RWPE1 (cell line): ENCODE data around the gene GABRB1.

Experiments used
- CTCF ChIA-PET: fragments of 350-600 bp; sonication (Branson Sonifier 250); formaldehyde crosslinking; extraction: SDS; loops from one replicate; lab custom pipeline; 2021; lab: Yijun Ruan, JAX
- POLR2A ChIA-PET: fragments of 400-600 bp; formaldehyde crosslinking; extraction: SDS; loops from one replicate; lab custom pipeline; 2020; ENCODE audit warnings: antibody characterized with exemption; ENCODE audit not compliant: low non-redundant PET; lab: Yijun Ruan, JAX
- DNase-seq: peaks from one replicate; pipeline ENCODE4 v3.0.0; 2012; ENCODE audit warnings: low spot score
- H3K27ac ChIP-seq: fragments of 450-650 bp; 2 replicates; pipeline ENCODE4 v1.5.1; 2017
- TF ChIP-seq, protein P1 (sequence below): fragments of 450-650 bp; conservative IDR thresholded peaks from 2 replicates; pipeline ENCODE4 v1.5.1; 2017; ENCODE audit warnings: low read depth, mild to moderate bottlenecking

GABRB1 gene

DNA sequence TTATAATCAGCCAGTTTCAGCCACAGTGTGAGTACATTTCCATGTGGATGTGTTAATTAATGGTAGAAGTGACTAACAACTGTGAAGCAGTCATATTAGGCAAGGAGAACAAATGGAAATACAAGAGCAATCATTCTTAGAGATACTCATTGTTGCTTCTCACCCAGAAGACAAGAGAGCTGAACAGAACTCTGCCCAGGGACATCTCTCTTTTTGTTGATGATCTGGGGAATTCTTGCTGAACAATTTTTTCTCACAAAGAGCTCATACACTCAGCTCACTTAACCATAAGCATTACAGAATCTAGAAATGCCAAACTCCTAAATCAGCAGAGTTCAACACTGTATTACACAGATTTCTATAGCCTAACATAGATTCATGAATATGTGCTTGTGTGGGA lies 282.0 kb downstream of the GABRB1 start:
- TF ChIP-seq, protein P1, sequence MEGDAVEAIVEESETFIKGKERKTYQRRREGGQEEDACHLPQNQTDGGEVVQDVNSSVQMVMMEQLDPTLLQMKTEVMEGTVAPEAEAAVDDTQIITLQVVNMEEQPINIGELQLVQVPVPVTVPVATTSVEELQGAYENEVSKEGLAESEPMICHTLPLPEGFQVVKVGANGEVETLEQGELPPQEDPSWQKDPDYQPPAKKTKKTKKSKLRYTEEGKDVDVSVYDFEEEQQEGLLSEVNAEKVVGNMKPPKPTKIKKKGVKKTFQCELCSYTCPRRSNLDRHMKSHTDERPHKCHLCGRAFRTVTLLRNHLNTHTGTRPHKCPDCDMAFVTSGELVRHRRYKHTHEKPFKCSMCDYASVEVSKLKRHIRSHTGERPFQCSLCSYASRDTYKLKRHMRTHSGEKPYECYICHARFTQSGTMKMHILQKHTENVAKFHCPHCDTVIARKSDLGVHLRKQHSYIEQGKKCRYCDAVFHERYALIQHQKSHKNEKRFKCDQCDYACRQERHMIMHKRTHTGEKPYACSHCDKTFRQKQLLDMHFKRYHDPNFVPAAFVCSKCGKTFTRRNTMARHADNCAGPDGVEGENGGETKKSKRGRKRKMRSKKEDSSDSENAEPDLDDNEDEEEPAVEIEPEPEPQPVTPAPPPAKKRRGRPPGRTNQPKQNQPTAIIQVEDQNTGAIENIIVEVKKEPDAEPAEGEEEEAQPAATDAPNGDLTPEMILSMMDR = no peak
- no peak for DNase-seq
- no peak overlapping the region for H3K27ac ChIP-seq
- POLR2A ChIA-PET = no interaction called here
- CTCF ChIA-PET = interaction anchor here (0.6 to 0.7 kb wide), 2 partner anchors 102 to 447 kb away, joined by 3 read pairs; no protein-coding TSS in a partner anchor

DNA sequence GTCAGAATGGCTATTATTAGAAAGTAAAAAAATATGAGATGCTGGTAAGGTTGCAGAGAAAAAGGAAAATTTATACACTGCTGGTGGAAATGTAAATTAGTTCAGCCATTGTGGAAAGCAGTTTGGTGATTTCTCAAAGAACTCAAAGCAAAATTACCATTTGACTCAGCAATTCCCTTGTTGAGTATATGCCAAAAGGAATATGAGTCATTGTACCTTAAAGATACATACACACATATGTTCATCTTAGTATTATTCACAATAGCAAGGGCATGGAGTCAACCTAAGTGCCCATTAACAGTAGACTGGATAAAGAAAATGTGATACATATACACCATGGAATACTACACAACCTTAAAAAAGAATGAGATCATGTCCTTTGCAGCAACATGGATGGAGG lies 284.0 kb downstream of the GABRB1 start:
- H3K27ac ChIP-seq = no peak overlapping the region
- ChIA-PET CTCF (no interaction called here), POLR2A (no interaction called here)
- DNase-seq = peak; percentile 5
- TF ChIP-seq, protein P1 = no peak

DNA sequence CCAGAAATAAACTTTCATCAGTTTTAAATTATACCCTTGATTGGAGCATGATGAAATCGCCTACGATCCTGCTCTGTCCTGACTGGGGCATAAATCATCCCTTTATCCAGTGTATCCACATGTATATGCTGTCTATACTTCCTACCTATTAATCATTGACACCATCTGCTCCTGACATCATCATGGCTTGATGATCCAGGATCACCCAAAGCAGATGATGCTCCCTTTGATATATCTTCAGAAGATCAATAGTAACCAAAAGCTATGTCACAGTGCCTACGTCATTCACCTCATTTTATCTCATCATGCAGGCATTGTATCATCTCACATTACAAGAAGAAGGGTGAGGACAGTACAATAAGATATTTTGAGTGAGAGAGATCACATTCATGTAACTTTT lies 294.7 kb downstream of the GABRB1 start:
- TF ChIP-seq, protein P1 = no peak
- no peak for DNase-seq
- no peak overlapping the region for H3K27ac ChIP-seq
- ChIA-PET CTCF (no interaction called here), POLR2A (no interaction called here)

DNA sequence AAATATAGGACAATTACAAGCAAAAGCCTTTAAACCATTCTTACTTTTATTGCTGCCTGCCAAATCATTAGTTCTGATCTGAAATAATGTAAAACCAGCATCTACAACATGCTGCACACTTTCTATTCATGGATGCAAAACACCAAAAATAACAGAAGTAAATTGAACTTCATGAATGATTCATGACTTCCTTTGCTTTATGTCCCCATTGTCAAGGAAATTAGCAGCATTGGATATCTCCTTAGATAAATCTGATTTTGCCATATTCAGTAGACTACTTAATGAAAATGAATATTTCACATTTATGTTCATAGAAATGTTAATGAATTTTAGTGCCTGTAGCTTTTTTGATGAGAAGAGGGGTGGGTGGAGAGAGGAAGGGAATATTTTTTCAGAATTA lies 299.5 kb downstream of the GABRB1 start:
- TF ChIP-seq, protein P1 = no peak
- POLR2A ChIA-PET = no interaction called here
- no peak overlapping the region for H3K27ac ChIP-seq
- no peak for DNase-seq
- CTCF ChIA-PET = interaction anchor here (0.5 kb wide), 1 partner anchor 30 kb away, joined by 3 read pairs; no protein-coding TSS in a partner anchor

DNA sequence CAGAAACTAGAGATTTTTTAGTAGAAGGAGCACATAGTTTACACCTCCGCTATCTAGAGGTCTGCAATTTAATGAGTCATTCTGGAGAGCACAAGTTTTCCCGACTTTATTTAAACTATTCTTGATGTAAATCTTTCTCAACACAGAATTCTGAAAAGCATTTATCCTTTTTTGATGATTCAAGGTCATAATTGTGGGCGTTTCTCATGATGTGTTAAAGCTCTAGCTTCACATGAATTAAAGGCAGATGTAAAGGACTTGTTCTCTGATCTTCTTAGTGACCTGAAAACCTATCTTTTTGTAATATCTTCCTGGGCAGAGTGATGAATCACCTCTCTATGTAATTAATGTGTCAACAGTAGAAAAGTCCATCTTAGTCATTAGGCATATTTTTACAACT lies 303.3 kb downstream of the GABRB1 start:
- TF ChIP-seq, protein P1 = no peak
- peak; percentile 32 for DNase-seq
- POLR2A ChIA-PET = no interaction called here
- H3K27ac ChIP-seq = no peak overlapping the region
- CTCF ChIA-PET = no interaction called here

DNA sequence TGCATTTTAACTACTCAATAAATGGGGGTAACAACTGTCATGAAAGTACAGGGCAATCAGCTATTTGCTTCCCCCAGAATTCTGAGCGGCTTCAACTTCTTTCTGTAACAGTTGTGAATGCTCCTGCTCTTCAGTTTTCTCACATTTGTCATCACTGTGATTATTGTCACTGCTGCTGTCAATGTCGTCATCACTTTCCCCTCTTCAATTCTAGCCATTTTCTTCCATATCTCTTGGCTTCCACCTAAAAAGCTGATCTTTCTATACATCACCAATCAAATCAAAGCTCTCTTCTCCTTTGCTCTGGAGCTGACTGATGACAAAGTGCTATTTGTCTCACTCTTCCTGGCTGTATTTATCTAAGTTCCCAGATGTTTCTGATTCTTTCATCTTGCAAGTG lies 306.5 kb downstream of the GABRB1 start:
- POLR2A ChIA-PET = no interaction called here
- TF ChIP-seq, protein P1 = no peak
- CTCF ChIA-PET = no interaction called here

DNA sequence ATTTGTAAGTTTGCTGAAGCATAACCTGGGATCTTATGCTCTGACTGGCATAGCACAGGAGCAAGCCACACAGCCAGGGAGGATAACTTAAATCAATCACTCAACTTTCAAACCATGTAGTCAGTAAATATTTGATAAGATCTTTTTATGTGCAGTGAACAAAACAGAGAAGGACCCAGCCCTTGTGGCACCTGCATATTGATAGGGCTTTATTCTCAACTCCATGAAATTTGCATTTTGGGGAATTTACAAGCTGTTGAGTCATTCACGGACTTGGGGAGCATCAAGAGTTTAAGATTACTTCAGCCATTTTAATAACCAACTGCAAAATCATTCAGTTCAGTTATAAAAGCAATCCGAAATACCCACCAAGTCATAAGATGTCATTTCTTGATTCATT lies 309.5 kb downstream of the GABRB1 start:
- no peak overlapping the region for H3K27ac ChIP-seq
- CTCF ChIA-PET = no interaction called here
- TF ChIP-seq, protein P1 = no peak
- POLR2A ChIA-PET = no interaction called here
- no peak for DNase-seq

More for the DNA sequence above, 306.5 kb downstream of the GABRB1 start:
- DNase-seq = no peak
- no peak overlapping the region for H3K27ac ChIP-seq
